ENCODE data around the gene ATP6V0A1. TPM values are rescaled to one million over a fixed set of nuclear protein-coding genes. Genes with fewer than 3 reads are reported as not detected.
A peak's percentile ranks its signal among the peaks of the same experiment; 100 is the strongest.
"Not testable (repeated sequence)": the region's sequence is repeated elsewhere in the genome, so short reads cannot be mapped to it uniquely, and the experiment has no call there.

ATP6V0A1 gene
- total and polyA plus RNA-seq, 4 donors: 44.4 to 203 (median 74.5) TPM

- DNase-seq (no peak), ATAC-seq (ENCODE audit: insufficient read depth, low FRiP score) (no peak)
- Histone ChIP-seq H3K27me3 (ENCODE audit: control insufficient read depth in 3 of 3, insufficient read depth in 3 of 3, low read length in 2 of 3) (no peaks in the 10 kb centered on the region), H3K4me1 (ENCODE audit: control insufficient read depth in 5 of 5, insufficient read depth in 5 of 5, low read length in 5 of 5) (peaks cover 0 to 18% (median 4%) of the 10 kb centered on the region in 5 donors), H3K36me3 (ENCODE audit: control insufficient read depth in 4 of 4, insufficient read depth in 4 of 4, low read length in 4 of 4) (peaks cover 0 to 4% (median 0%) of the 10 kb centered on the region in 4 donors), H3K9me3 (ENCODE audit: control insufficient read depth in 4 of 4, insufficient read depth in 3 of 4, low read length in 3 of 4) (no peaks in the 10 kb centered on the region), H3K27ac (ENCODE audit: low read depth in 1 of 2, low read length in 1 of 2) (peak overlapping the region; percentile 86 to 92), H3K4me3 (peak overlapping the region; percentile 92), H3K9ac (ENCODE audit: insufficient read depth in 1 of 2, low read length in 2 of 2) (peak overlapping the region; percentile 93 to 94)
- WGBS, 2 donors: 23 to 28% methylated on average over 4 of the region's 4 CpGs
- TF ChIP-seq, protein P1, sequence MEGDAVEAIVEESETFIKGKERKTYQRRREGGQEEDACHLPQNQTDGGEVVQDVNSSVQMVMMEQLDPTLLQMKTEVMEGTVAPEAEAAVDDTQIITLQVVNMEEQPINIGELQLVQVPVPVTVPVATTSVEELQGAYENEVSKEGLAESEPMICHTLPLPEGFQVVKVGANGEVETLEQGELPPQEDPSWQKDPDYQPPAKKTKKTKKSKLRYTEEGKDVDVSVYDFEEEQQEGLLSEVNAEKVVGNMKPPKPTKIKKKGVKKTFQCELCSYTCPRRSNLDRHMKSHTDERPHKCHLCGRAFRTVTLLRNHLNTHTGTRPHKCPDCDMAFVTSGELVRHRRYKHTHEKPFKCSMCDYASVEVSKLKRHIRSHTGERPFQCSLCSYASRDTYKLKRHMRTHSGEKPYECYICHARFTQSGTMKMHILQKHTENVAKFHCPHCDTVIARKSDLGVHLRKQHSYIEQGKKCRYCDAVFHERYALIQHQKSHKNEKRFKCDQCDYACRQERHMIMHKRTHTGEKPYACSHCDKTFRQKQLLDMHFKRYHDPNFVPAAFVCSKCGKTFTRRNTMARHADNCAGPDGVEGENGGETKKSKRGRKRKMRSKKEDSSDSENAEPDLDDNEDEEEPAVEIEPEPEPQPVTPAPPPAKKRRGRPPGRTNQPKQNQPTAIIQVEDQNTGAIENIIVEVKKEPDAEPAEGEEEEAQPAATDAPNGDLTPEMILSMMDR (IDR thresholded peaks at IDR 0.05; ENCODE audit: control extremely low read depth, extremely low read depth): no peak
These were observed 96.5 kb downstream of the ATP6V0A1 start for GRCh38 chr17:42555122-42555622.

DNA sequence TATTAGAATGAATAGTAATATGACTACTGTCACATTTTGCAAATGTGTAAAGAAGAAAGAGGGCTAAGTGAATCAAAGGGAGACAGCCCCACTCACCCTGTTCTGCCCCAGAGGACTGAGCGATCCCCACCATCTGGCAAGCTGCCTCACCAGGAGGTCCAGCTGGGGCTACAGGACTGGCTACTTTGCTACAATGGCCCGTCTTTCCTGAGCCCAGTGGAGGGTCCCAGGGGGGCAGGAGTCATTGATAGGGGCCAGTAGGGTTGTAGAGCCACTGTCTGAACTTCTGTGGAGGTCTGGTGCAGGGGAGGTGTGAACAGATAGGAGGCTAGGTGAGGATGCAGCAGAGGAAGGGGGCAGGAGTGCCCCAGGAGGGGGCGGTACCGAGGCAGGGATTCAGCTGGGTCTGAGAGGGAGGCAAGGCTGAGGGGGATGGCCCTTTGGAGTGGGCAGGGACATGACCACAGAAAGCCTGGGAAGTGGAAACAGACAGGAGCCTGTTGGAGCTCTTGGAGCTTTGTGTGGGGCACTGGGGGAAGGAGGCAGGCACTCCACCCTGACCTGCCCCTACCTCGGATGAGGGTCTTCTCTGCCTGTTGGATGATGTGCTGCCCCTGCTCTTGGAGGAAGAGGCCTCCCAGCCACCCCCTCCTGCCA, 97.4 kb downstream of the ATP6V0A1 start:
- H3K27ac ChIP-seq (ENCODE audit: low read depth in 1 of 2, low read length in 1 of 2); ATAC-seq (ENCODE audit: insufficient read depth, low FRiP score); H3K4me3 ChIP-seq; H3K36me3 ChIP-seq (ENCODE audit: control insufficient read depth in 4 of 4, insufficient read depth in 4 of 4, low read length in 4 of 4); H3K9ac ChIP-seq (ENCODE audit: insufficient read depth in 1 of 2, low read length in 2 of 2); H3K27me3 ChIP-seq (ENCODE audit: control insufficient read depth in 3 of 3, insufficient read depth in 3 of 3, low read length in 2 of 3); DNase-seq; H3K9me3 ChIP-seq (ENCODE audit: control insufficient read depth in 4 of 4, insufficient read depth in 3 of 4, low read length in 3 of 4): not testable (repeated sequence)
- WGBS, 2 donors: 77 to 78% methylated on average over 5 of the region's 5 CpGs
- H3K4me1 ChIP-seq (ENCODE audit: control insufficient read depth in 5 of 5, insufficient read depth in 5 of 5, low read length in 5 of 5): peaks cover 0 to 18% (median 4%) of the 10 kb centered on the region in 5 donors

DNA sequence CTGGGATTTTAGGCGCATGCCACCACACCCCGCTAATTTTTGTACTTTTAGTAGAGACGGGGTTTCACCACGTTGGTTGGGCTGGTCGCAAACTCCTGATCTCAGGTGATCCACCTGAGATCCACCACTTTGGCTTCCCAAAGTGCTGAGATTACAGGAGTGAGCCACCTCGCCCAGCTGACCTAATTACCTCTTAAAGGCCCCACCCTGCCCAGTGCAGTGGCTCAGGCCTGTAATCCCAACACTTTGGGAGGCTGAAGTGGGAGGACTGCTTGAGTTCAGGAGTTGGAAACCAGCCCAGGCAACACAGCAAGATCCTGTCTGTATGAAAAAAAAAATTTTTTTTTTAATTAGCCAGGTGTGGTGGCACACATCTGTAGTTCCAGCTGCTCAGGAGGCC, 100.4 kb downstream of the ATP6V0A1 start:
- DNase-seq (no peak), ATAC-seq (ENCODE audit: insufficient read depth, low FRiP score) (no peak)
- Histone ChIP-seq H3K27ac (ENCODE audit: low read depth in 1 of 2, low read length in 1 of 2) (peak overlapping the region in 1 of 2 donors; percentile 26), H3K9me3 (ENCODE audit: control insufficient read depth in 4 of 4, insufficient read depth in 3 of 4, low read length in 3 of 4) (no peaks in the 10 kb centered on the region), H3K9ac (ENCODE audit: insufficient read depth in 1 of 2, low read length in 2 of 2) (no peak overlapping the region), H3K4me3 (no peak overlapping the region), H3K4me1 (ENCODE audit: control insufficient read depth in 5 of 5, insufficient read depth in 5 of 5, low read length in 5 of 5) (peaks cover 3 to 30% (median 14%) of the 10 kb centered on the region in 5 donors), H3K36me3 (ENCODE audit: control insufficient read depth in 4 of 4, insufficient read depth in 4 of 4, low read length in 4 of 4) (peaks cover 0 to 7% (median 2%) of the 10 kb centered on the region in 4 donors), H3K27me3 (ENCODE audit: control insufficient read depth in 3 of 3, insufficient read depth in 3 of 3, low read length in 2 of 3) (no peaks in the 10 kb centered on the region)
- WGBS, 2 donors: 76 to 89% methylated on average over 6 of the region's 6 CpGs
- TF ChIP-seq, protein P1 (IDR thresholded peaks at IDR 0.05; ENCODE audit: control extremely low read depth, extremely low read depth): no peak

DNA sequence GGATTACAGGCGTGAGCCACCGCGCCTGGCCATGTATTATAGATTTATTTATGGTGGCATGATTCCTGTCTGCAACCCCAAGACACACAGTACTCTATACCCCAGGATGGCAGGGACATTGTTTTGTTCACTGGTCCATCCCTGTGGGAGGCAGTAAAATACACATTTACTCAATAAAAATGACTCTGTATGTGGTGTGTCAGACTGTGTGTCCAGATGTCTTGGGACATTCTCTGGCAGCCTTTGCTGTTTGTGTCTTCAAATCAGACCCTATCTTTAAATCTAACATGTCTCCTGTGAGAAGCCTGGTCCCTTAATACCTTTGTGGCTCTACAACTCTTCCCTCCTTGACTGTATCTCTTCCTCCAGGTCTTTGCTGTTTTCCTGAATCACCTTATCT, 101.6 kb downstream of the ATP6V0A1 start:
- no peaks in the 10 kb centered on the region for H3K27me3 ChIP-seq (ENCODE audit: control insufficient read depth in 3 of 3, insufficient read depth in 3 of 3, low read length in 2 of 3)
- H3K9ac ChIP-seq (ENCODE audit: insufficient read depth in 1 of 2, low read length in 2 of 2): peak overlapping the region in 1 of 2 donors; percentile 23
- H3K9me3 ChIP-seq (ENCODE audit: control insufficient read depth in 4 of 4, insufficient read depth in 3 of 4, low read length in 3 of 4): no peaks in the 10 kb centered on the region
- DNase-seq (no peak), ATAC-seq (ENCODE audit: insufficient read depth, low FRiP score) (no peak)
- WGBS, 2 donors: 93% methylated on average over 3 of the region's 3 CpGs
- TF ChIP-seq, protein P1 (IDR thresholded peaks at IDR 0.05; ENCODE audit: control extremely low read depth, extremely low read depth): no peak
- peaks cover 3 to 26% (median 16%) of the 10 kb centered on the region in 5 donors for H3K4me1 ChIP-seq (ENCODE audit: control insufficient read depth in 5 of 5, insufficient read depth in 5 of 5, low read length in 5 of 5)
- peaks cover 0 to 18% (median 12%) of the 10 kb centered on the region in 4 donors for H3K36me3 ChIP-seq (ENCODE audit: control insufficient read depth in 4 of 4, insufficient read depth in 4 of 4, low read length in 4 of 4)
- no peak overlapping the region for H3K4me3 ChIP-seq
- H3K27ac ChIP-seq (ENCODE audit: low read depth in 1 of 2, low read length in 1 of 2): no peak overlapping the region
